NCI-H2029 (cell line): ENCODE results near the gene CD300LG.
A peak's percentile ranks its signal among the peaks of the same experiment; 100 is the strongest.
"Not testable (repeated sequence)": the region's sequence is repeated elsewhere in the genome, so short reads cannot be mapped to it uniquely, and the experiment has no call there.

Experiments used
- DNase-seq: peaks from one replicate; lab custom pipeline; 2025; lab: John Stamatoyannopoulos, UW

CD300LG gene

GRCh38 chr17:43878260-43879175 lies 31.5 kb downstream of the CD300LG start:
- peak; percentile 27 for DNase-seq

GRCh38 chr17:43879723-43880419 lies 32.9 kb downstream of the CD300LG start:
- DNase-seq = no peak

- DNase-seq = no peak
Observed at GRCh38 chr17:43880420-43880991, 33.5 kb downstream of the CD300LG start.

GRCh38 chr17:43881181-43881580 lies 34.2 kb downstream of the CD300LG start:
- no peak for DNase-seq

GRCh38 chr17:43881758-43882505 lies 35.0 kb downstream of the CD300LG start:
- DNase-seq = peak; percentile 31

- no peak for DNase-seq
Observed at GRCh38 chr17:43882761-43883415, 35.9 kb downstream of the CD300LG start.

- DNase-seq = no peak
Observed at GRCh38 chr17:43888548-43888947, 41.6 kb downstream of the CD300LG start.

GRCh38 chr17:43890240-43890639 lies 43.3 kb downstream of the CD300LG start:
- no peak for DNase-seq

GRCh38 chr17:43891851-43892646 lies 45.1 kb downstream of the CD300LG start:
- DNase-seq = no peak

GRCh38 chr17:43892647-43892952 lies 45.6 kb downstream of the CD300LG start:
- no peak for DNase-seq

GRCh38 chr17:43894494-43894893 lies 47.5 kb downstream of the CD300LG start:
- DNase-seq = not testable (repeated sequence)

- no peak for DNase-seq
Observed at GRCh38 chr17:43897831-43898230, 50.9 kb downstream of the CD300LG start.

- no peak for DNase-seq
Observed at GRCh38 chr17:43898446-43898845, 51.5 kb downstream of the CD300LG start.

GRCh38 chr17:43900183-43900857 lies 53.3 kb downstream of the CD300LG start:
- peak; percentile 69 for DNase-seq

GRCh38 chr17:43900858-43901754 lies 54.1 kb downstream of the CD300LG start:
- DNase-seq = no peak

GRCh38 chr17:43901861-43902589 lies 55.0 kb downstream of the CD300LG start:
- DNase-seq = no peak

- no peak for DNase-seq
Observed at GRCh38 chr17:43905400-43905984, 58.5 kb downstream of the CD300LG start.
